Body of pancreas (tissue), 4 donors: Measurements from ENCODE around the gene CCSER1.

Source experiments
- POLR2A ChIP-seq, 3 donors: fragments of 450-650 bp; IDR thresholded peaks; one replicate each; pipeline ENCODE4 v1.6.1; 2016; ENCODE audit warnings: antibody characterized with exemption in 3 of 3, mild to moderate bottlenecking in 2 of 3
- TF ChIP-seq, protein P1 (sequence below), 7 experiments: fragments of 450-650 bp in 4 of 7; fragments of 200-600 bp in 3 of 7; sonication (generic) in 3 of 7; IDR thresholded peaks; one replicate each; pipeline ENCODE4 v1.5.1; 2016 to 2019; ENCODE audit warnings: antibody characterized with exemption in 7 of 7

DNA sequence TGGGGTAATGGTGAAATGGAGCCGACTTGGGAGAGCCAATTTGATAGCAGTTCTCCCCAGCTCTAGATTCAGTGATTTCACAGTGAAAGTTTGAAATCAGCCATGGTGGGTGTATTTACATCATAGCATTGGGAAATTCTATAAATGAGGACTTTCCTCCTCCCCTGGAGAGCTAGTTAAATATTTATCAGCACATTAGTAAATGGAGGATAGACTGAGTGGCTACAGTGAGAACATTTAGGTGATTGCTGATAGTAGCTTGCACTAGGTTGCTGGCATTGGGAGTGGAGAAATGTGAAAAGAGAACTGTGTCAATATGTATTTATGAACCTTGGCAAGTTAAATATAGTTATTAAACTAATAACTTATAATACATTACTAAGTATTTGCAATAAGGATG is 347.3 kb downstream of the CCSER1 start:
- no peak for TF ChIP-seq POLR2A (IDR thresholded peaks at IDR 0.05)
- TF ChIP-seq, protein P1, sequence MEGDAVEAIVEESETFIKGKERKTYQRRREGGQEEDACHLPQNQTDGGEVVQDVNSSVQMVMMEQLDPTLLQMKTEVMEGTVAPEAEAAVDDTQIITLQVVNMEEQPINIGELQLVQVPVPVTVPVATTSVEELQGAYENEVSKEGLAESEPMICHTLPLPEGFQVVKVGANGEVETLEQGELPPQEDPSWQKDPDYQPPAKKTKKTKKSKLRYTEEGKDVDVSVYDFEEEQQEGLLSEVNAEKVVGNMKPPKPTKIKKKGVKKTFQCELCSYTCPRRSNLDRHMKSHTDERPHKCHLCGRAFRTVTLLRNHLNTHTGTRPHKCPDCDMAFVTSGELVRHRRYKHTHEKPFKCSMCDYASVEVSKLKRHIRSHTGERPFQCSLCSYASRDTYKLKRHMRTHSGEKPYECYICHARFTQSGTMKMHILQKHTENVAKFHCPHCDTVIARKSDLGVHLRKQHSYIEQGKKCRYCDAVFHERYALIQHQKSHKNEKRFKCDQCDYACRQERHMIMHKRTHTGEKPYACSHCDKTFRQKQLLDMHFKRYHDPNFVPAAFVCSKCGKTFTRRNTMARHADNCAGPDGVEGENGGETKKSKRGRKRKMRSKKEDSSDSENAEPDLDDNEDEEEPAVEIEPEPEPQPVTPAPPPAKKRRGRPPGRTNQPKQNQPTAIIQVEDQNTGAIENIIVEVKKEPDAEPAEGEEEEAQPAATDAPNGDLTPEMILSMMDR (IDR thresholded peaks at IDR 0.05), result no peak
